Measurements from ENCODE around the gene SRC. TPM values are rescaled to one million over a fixed set of nuclear protein-coding genes. Genes with fewer than 3 reads are reported as not detected.
A peak's percentile ranks its signal among the peaks of the same experiment; 100 is the strongest.

The SRC gene
- total and polyA plus RNA-seq, 2 of the 8 experiments (the other 6 are each of a cell fraction or from before 2014, with no cell fraction given) = 27.6 to 28.8 TPM

DNA sequence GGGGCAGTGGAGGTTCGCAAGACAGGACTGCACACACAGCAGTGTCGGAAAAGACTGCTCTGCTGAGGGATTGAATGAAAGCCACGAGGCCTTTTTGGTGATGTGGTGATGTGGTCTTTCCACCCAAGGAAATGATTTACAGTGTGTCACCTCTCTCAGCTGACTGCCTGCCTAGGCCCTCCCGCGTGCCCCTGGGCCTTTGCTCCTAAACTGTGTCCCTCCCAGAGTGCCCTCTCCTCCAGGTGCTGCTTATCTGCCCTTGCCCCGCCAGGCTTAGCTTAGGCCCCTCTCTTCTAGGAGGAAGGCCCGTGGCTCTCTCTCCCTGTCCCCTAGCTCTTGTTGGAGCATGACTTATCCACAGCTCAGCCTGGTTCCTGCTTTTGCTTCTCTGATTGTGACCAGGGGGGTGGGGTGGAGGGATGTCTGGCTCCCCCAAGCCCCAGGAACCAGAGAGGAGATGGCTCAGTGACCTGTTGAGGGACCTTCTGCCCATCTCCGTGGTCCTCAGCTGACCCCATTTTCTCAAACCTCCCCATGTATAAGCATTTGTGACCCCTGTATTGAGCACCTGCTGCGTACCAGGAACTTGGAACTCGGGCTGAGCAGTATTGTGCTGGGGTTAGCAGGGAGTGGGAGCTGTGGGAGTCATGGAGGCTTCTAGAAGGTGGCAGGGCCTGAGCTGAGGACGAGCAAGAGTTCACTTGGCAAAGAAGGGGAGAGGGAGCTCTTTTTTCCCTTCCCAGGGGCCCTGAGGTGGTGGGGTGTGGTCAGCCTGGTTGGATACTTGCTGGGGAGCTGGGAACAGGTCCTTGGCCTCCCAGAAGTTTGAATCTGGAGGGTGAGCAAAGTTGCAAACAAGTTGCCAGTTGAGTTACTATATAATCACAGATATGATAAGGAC is 2.2 kb downstream of the SRC start:
- Histone ChIP-seq H2BK120ac (replicated peaks; ENCODE audit: low read depth, low read length) (no peak overlapping the region), H3K9me3 (ENCODE audit: insufficient read depth in 2 of 2, low read depth in 1 of 2, low read length in 1 of 2) (no peaks in the 10 kb centered on the region), H3K9ac (replicated peaks in 1 of 4; ENCODE audit: extremely low read depth in 1 of 4, low read depth in 3 of 4, low read length in 3 of 4) (no peak overlapping the region), H4K5ac (ENCODE audit: insufficient read length, low read depth, low read length) (no peak overlapping the region), H3K79me1 (ENCODE audit: low read depth, low read length) (peaks cover 16% of the 10 kb centered on the region), H3K4me2 (ENCODE audit: insufficient read depth in 1 of 2, low read depth in 2 of 2, low read length in 2 of 2) (no peak overlapping the region), H3K36me3 (ENCODE audit: control insufficient read depth in 2 of 4, insufficient read depth in 4 of 4, low read length in 3 of 4) (peaks cover 0 to 4% (median 0%) of the 10 kb centered on the region in 4 experiments; a peak in 2 of 8 replicates), H3K27ac (ENCODE audit: low read depth, low read length) (no peak overlapping the region), H2BK12ac (ENCODE audit: low read depth, low read length) (0 out of 2 replicates have a peak overlapping the region, but pooled peaks have one; percentile 5), H3K79me2 (ENCODE audit: control insufficient read depth in 1 of 2, insufficient read depth in 2 of 2, low read length in 2 of 2) (peaks cover 6 to 62% of the 10 kb centered on the region in 2 experiments; a peak in 3 of 4 replicates), H2BK20ac (ENCODE audit: low read length) (no peak overlapping the region), H4K91ac (replicated peaks; ENCODE audit: insufficient read length, low read length) (no peak overlapping the region), H3K23me2 (ENCODE audit: low read depth, low read length) (no peaks in the 10 kb centered on the region; the same call in 1 of the 2 replicates), H2AK5ac (ENCODE audit: low read depth, low read length) (no peak overlapping the region), H3K56ac (replicated peaks; ENCODE audit: insufficient read length, low read depth, low read length) (no peak overlapping the region), H3K14ac (ENCODE audit: insufficient read length) (no peak overlapping the region), H2AFZ (ENCODE audit: low read length) (no peak overlapping the region), H3K4me1 (replicated peaks in 1 of 4; ENCODE audit: control insufficient read depth in 3 of 4, insufficient read depth in 4 of 4, low read length in 3 of 4) (peaks cover 0 to 11% (median 6%) of the 10 kb centered on the region in 4 experiments; a peak in 4 of 7 replicates), H3K4ac (replicated peaks; ENCODE audit: insufficient read length, low read depth, low read length) (no peak overlapping the region), H3K27me3 (replicated peaks in 1 of 4; ENCODE audit: control insufficient read depth in 3 of 4, extremely low read depth in 1 of 4, insufficient read depth in 3 of 4, low read length in 3 of 4) (no peaks in the 10 kb centered on the region), H3K18ac (ENCODE audit: extremely low read depth, low read length) (no peak overlapping the region), H2BK5ac (ENCODE audit: low read depth, low read length) (no peak overlapping the region), H4K20me1 (replicated peaks in 1 of 2; ENCODE audit: control insufficient read depth in 1 of 2, insufficient read depth in 2 of 2, low read length in 2 of 2) (peaks cover 3 to 16% of the 10 kb centered on the region in 2 experiments), H3K4me3 (ENCODE audit: extremely low read depth in 1 of 4, insufficient read depth in 2 of 4, low read depth in 3 of 4, low read length in 4 of 4) (no peak overlapping the region), H4K8ac (ENCODE audit: extremely low read depth, insufficient read depth, low read length) (no peak overlapping the region), H2BK15ac (ENCODE audit: low read length) (no peak overlapping the region), H3K23ac (ENCODE audit: insufficient read length) (no peak overlapping the region)
- DNase-seq (ENCODE audit: low read depth in 1 of 2, low spot score in 2 of 2) (no peak), FAIRE-seq (no peak)
- WGBS, 2 experiments (ENCODE audit: extremely low coverage in 1 of 2, insufficient coverage in 1 of 2, insufficient read length in 1 of 2, insufficient replicate concordance in 2 of 2, low coverage in 1 of 2, low lambda C conversion rate in 2 of 2, missing lambda C conversion rate in 1 of 2) = 77% methylated on average over 11 of the region's 11 CpGs; no CpG with 5 or more reads in 1 of the 2 experiments
- CTCF ChIA-PET (ENCODE audit: partially characterized antibody) = interaction anchor here (0.7 to 1.5 kb wide), 5 partner anchors 41 to 159 kb away, joined by 3 to 4 read pairs (median 3); no protein-coding TSS in a partner anchor
- POLR2A ChIA-PET (ENCODE audit: partially characterized antibody) = interaction anchor here (0.8 to 8.3 kb wide), 11 partner anchors 8 to 97 kb away, joined by 3 to 50 read pairs (median 4); no protein-coding TSS in a partner anchor
- no peak for TF ChIP-seq KDM4A (IDR thresholded peaks at IDR 0.05; ENCODE audit: low read depth, low read length, severe bottlenecking)
- no peak for TF ChIP-seq POU5F1 (IDR thresholded peaks at IDR 0.05; ENCODE audit: low read depth, low read length)
- TF ChIP-seq, protein P1, sequence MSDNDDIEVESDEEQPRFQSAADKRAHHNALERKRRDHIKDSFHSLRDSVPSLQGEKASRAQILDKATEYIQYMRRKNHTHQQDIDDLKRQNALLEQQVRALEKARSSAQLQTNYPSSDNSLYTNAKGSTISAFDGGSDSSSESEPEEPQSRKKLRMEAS (IDR thresholded peaks at IDR 0.05) = no peak
- TF ChIP-seq SIX5 (IDR thresholded peaks at IDR 0.05; ENCODE audit: low read depth, low read length) = no peak
- TF ChIP-seq TEAD4 (IDR thresholded peaks at IDR 0.05; ENCODE audit: low read depth, low read length) = no peak
- TF ChIP-seq ATF2 (IDR thresholded peaks at IDR 0.05; ENCODE audit: low read length) = no peak
- no peak for TF ChIP-seq RFX5 (IDR thresholded peaks at IDR 0.05; ENCODE audit: borderline replicate concordance, low read depth, low read length)

Data from H1 (cell line).